ENCODE measurements around the gene CRABP1.
"Not testable (repeated sequence)": the region's sequence is repeated elsewhere in the genome, so short reads cannot be mapped to it uniquely, and the experiment has no call there.

CRABP1 gene

GRCh38 chr15:78369161-78369560 lies 29.0 kb downstream of the CRABP1 start:
- in situ Hi-C loops (cut with MboI; ENCODE audit: low sequenced_read_pairs) = no loop called here

DNA sequence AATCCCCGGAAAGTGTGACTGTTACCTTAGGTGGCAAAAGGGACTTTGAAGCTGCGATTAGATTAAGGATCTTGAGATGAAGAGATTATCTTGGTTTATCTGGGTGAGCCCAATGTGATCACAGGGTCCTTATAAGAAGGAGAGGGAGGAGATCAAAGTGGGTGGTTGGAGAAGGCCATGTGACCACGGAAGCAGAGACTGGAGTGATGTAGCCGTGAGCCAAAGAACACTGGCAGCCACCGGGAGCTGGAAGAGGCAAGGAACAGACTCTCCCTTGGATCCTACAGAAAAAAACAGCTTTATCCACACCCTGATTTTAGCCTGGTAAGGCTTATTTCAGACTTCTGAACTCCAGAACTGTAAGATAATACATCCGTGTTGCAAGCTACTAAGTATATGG lies 29.9 kb downstream of the CRABP1 start:
- in situ Hi-C loops (cut with MboI; ENCODE audit: low sequenced_read_pairs) = no loop called here

GRCh38 chr15:78372880-78373279 lies 32.7 kb downstream of the CRABP1 start:
- in situ Hi-C loops (cut with MboI; ENCODE audit: low sequenced_read_pairs) = no loop called here

DNA sequence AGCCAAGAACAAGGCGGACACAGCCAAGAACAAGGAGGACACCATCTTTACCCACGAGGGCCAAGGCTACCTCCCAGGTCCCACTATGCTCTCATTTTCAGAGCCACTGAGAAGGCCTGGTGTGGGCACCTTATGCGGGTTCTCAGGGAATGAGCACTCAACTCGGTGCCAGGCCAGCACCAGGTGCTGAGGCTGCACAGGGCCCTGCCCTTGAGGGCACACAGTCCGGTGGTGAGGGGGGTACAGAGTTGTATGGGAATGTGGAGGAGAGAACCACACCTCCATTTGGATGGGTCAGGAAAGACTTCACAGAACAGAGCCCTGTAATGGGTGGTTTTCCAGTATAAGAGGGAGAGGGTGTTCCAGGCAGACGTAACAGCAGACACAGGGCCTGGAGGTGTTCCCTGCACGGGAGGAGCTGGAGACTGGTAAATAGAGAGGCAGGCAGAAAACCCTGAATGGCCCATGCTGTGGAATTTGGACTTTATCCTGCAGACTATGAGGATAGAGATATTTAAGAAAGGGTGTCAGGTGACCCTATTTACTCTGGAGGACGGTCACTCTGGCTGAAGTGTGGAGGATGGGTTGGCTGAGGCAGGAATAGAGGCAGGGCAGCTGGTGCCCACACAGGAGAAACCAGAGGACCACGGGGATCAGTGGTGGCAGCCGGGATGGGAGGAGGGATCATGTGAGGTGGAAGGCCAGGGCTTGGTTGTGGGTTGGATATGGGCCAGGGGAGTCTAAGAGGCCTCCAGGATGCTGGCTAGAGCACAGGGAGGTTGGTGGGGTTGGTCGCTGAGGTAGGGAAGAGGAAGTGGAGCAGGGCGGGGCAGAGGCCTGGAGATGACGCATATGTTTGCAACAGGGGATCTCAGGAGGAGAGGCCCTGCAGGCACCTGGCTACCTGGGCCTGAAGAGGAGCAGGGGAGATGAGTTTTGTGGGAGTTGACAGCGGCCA lies 34.6 kb downstream of the CRABP1 start:
- in situ Hi-C loops (cut with MboI; ENCODE audit: low sequenced_read_pairs) = no loop called here

DNA sequence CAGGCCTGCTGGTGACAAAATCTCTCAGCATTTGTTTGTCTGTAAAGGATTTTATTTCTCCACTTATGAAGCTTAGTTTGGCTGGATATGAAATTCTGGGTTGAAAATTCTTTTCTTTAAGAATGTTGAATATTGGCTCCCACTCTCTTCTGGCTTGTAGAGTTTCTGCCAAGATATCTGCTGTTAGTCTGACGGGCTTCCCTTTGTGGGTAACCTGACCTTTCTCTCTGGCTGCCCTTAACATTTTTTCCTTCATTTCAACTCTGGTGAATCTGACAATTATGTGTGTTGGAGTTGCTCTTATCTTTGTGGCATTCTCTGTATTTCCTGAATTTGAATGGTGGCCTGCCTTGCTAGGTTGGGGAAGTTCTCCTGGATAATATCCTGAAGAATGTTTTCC lies 40.0 kb downstream of the CRABP1 start:
- in situ Hi-C loops (cut with MboI; ENCODE audit: low sequenced_read_pairs) = not testable (repeated sequence)

- in situ Hi-C loops (cut with MboI; ENCODE audit: low sequenced_read_pairs) = no loop called here
These were observed 42.1 kb downstream of the CRABP1 start for GRCh38 chr15:78382114-78382880.

- in situ Hi-C loops (cut with MboI; ENCODE audit: low sequenced_read_pairs) = no loop called here
These were observed 44.5 kb downstream of the CRABP1 start for GRCh38 chr15:78384651-78385050.

- in situ Hi-C loops (cut with MboI; ENCODE audit: low sequenced_read_pairs) = no loop called here
These were observed 47.3 kb downstream of the CRABP1 start for GRCh38 chr15:78387246-78388037.

GRCh38 chr15:78388865-78389264 lies 48.7 kb downstream of the CRABP1 start:
- in situ Hi-C loops (cut with MboI; ENCODE audit: low sequenced_read_pairs) = no loop called here

DNA sequence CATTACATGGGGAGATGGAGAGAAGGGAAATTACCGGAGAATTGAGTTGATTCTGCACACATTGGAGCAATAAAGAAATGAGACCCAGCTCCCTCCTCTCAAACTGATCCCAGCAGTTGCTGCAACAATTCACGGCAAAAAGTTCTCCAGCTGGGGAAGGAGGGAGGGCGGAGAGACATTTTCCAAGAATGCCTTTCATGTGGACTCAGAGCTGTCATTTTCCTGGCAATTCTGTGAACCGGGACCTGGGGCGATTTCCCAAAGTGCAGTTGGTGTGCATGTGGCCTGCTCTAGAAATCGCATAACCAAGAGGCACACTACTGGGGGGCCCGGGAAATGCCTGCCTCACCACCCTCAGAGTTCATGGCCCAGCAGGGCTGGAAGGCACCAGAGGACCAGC lies 49.2 kb downstream of the CRABP1 start:
- in situ Hi-C loops (cut with MboI; ENCODE audit: low sequenced_read_pairs) = no loop called here

- in situ Hi-C loops (cut with MboI; ENCODE audit: low sequenced_read_pairs) = no loop called here
These were observed 49.6 kb downstream of the CRABP1 start for GRCh38 chr15:78389738-78390137.

- in situ Hi-C loops (cut with MboI; ENCODE audit: low sequenced_read_pairs) = no loop called here
These were observed 50.1 kb downstream of the CRABP1 start for GRCh38 chr15:78390242-78390641.

DNA sequence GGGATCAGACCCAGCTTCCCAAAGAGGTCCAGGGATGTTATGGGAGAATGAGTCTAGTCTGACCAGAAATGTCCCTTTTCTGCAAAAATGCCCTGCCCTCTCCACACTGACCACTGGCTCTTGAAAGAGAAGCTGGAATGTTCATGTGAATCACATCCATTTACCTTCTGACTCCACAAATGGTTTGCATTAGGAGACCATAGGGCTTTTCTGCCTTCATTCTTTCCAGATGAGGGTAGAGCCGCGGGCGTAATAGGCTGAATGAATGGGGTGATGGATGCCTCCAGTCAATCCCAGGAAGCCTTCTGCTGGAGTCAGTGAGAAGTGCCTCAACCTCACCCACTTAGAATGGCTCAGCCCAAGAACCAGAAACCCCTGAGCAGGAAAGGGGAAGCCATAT lies 50.7 kb downstream of the CRABP1 start:
- in situ Hi-C loops (cut with MboI; ENCODE audit: low sequenced_read_pairs) = no loop called here

- in situ Hi-C loops (cut with MboI; ENCODE audit: low sequenced_read_pairs) = no loop called here
These were observed 51.6 kb downstream of the CRABP1 start for GRCh38 chr15:78391781-78392180.

DNA sequence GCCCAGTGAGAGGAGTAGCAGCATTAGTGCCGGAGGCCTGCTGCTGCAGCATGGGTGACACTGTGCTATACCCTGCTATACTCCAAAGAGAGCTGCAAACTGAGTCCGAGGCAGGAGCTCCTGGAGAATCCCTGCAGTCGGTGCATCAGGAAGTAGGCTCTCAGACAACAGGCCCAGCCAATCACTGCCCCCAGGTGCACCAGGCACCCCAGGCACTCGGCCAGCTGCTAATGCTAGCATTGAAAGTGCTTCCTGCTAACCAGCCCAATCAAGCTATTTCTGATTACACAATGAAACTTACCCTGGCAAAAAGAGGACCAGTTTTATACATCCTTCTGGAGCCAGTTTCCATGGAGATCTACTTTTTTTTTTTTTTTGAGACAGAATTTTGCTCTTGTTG lies 52.3 kb downstream of the CRABP1 start:
- in situ Hi-C loops (cut with MboI; ENCODE audit: low sequenced_read_pairs) = no loop called here

DNA sequence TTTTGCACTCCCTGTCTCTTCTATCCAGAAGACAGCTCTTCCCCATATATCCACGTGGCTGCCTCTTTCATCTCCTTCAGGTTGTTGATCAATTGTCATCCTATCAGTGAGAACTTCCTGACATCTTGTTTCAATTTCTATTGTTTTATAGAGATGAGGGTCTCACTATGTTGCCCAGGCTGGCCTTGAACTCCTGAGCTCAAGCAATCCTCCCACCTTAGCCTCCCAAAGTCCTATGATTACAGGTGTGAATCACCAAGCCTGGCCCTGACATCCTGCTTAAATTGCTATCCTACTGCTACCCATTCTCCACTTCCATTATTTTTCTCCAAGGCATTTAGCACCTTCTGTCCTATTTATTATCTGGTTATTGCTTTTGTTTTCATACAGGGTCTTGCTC lies 53.0 kb downstream of the CRABP1 start:
- in situ Hi-C loops (cut with MboI; ENCODE audit: low sequenced_read_pairs) = no loop called here

DNA sequence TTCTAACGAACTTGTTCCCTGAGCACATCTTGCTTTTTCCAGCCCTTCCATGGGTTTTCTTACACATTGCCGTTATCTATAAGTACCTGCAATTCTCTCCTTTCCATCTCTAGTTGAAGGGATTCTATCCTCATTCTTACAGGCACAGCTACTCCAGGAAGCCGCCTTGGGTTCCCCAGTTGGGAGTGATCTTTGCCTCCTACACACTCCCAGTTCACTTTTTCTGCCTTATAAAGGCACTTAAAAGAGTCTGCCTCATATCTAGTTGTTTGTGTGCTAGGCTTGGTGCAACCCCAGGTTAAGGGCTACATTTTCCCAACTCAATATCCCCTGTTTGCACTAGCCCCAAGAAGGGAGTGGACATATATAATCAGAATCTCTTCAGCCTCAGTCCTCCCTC lies 53.9 kb downstream of the CRABP1 start:
- in situ Hi-C loops (cut with MboI; ENCODE audit: low sequenced_read_pairs) = no loop called here

GRCh38 chr15:78394981-78395616 lies 54.9 kb downstream of the CRABP1 start:
- in situ Hi-C loops (cut with MboI; ENCODE audit: low sequenced_read_pairs) = no loop called here

DNA sequence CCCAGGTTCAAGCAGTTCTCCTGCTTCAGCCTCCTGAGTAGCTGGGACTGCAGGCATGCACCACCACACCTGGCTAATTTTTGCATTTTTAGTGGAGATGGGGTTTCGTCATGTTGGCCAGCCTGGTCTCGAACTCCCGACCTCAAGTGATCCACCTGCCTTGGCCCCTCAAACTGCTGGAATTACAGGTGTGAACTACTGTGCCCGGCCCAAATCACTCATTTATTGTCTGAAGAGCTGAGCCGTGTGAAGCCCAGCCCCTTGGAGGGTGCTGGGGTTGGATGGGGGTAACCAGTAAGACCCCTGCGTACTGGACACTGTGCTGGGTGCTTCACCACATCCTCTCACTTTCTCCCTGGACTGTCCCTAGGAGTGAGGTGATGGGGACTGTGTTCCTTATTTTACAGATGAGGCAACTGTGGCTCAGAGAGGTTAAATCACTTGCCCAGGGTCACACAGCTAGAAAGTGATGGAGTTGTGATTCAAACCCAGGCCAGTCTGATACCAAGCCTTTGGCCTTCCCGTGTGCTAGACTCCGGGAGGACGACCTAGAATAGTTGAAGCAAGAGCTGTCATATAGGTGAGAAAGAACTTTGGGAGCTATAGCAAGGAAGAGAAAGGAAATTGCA lies 56.1 kb downstream of the CRABP1 start:
- in situ Hi-C loops (cut with MboI; ENCODE audit: low sequenced_read_pairs) = no loop called here

- in situ Hi-C loops (cut with MboI; ENCODE audit: low sequenced_read_pairs) = no loop called here
These were observed 56.8 kb downstream of the CRABP1 start for GRCh38 chr15:78396976-78397375.

Data from HL-60/S4 treated with phorbol 12-myristate 13-acetate at 8.2 ng/mL for 4 days and 3 days (cell line).